Fibroblast of peridontal ligament (primary cell): ENCODE measurements around the gene CFTR.
"Not testable (repeated sequence)": the region's sequence is repeated elsewhere in the genome, so short reads cannot be mapped to it uniquely, and the experiment has no call there.

ENCODE experiments used
- DNase-seq: peaks from one replicate; pipeline ENCODE4 v3.0.0-alpha.2; 2010; ENCODE audit errors: extremely low read depth

CFTR gene

GRCh38 chr7:117479225-117480054 lies at the start of gene CFTR:
CFTR (plus strand) TSS chr7:117480025; CDS start chr7:117480095, 70 bp downstream.
- DNase-seq, result no peak

GRCh38 chr7:117435475-117436043 lies 44.3 kb upstream of the CFTR start:
- no peak for DNase-seq

- DNase-seq, result no peak
These were observed 35.2 kb upstream of the CFTR start for GRCh38 chr7:117444646-117445045.

GRCh38 chr7:117445206-117445605 lies 34.6 kb upstream of the CFTR start:
- DNase-seq, result no peak

GRCh38 chr7:117446220-117446815 lies 33.5 kb upstream of the CFTR start:
- DNase-seq, result no peak

DNA sequence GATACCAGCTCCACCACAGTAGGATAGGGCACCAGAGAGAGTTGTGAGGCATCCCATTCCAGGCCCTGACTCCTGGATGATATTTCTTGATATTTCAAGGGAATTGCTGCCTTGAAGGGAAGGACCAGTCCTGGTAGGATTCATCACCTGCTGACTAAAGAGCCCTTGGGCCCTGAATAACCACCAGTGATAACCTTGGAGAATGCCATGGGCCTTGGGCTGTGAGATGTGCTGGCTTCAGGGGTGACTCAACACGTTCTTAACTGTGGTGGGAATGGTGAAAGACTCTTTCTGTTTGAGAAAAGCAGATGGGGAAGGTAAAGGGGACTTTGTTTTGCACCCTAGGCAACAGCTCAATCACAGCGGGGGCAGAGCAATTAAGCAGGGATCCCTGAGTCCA lies 31.2 kb upstream of the CFTR start:
- no peak for DNase-seq

DNA sequence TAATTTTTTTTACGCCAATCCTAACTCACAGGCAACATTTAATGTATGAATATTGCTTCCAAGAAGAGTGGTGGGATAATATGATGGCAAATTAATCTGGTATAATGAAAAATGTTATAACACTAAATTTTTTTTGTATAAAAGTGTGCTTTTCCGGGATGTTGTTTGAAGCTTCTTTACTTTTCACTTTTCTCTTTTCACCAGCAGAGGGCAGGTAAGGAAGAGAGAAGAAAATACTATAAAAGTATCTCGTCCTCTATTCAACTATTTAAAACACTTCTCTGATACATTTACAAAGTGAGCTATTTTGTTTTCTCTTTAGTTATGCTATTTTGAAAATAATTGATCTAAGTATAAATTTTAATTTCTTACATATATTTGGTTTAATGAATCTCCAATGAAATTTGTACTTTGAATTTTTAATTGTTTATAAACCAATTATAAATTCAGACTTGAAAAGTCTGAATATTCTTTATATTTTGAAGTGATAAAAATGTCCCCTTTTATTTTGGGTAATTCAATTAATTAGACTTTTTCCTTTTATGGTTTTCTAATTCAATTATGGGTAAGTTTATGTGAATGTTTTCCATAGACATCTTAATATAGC lies 20.7 kb upstream of the CFTR start:
- DNase-seq, result peak; percentile 58

DNA sequence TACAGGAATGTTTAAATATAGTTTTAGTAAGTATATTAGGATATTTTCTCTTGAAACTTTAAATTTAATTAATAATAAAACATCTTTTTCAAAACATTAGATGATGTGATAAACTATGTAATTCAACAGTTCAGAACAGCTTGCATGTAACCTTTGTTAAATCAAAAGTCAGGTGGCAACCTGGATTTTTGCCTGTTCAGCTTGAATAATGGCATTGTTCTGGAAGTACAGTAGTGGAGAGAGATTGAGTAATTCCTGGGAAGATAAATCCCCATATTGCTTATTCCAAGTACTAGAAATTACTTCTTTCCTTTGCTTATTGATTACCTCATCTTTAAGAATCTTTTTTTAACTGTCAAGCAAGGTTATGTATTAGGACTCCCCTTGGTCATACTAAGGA lies 20.1 kb upstream of the CFTR start:
- DNase-seq, result no peak

DNA sequence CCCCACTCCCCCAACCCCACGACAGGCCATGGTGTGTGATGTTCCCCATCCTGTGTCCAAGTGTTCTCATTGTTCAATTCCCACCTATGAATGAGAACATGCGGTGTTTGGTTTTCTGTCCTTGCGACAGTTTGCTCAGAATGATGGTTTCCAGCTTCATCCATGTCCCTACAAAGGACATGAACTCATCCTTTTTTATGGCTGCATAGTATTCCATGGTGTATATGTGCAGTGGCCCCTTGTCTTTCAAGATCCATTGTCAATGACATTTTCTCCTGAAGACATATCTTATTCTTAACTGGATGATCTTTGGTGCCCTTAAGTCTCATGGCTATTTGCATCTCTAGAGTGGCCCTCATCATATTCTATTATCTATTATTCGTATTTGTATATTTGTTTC lies 19.0 kb upstream of the CFTR start:
- DNase-seq, result not testable (repeated sequence)

DNA sequence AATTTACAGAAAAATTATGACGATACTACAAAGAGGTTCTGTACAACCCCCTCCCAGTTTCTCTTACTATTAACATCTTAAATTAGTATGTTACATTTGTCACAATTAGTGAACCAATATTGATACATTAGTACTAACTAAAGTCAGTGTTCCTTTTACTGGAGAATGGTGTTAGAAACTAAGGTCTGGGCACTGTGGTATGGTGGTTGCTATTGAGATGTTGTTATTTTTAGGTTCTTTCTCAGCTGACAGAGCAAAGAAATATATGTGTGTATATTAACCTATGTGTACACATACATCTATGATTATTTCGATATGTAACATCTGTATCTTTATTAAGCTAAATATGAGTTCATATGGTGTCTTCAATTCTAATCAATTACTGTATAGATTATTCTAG lies 11.7 kb upstream of the CFTR start:
- DNase-seq, result no peak

GRCh38 chr7:117470777-117471176 lies 9.0 kb upstream of the CFTR start:
- DNase-seq, result no peak

DNA sequence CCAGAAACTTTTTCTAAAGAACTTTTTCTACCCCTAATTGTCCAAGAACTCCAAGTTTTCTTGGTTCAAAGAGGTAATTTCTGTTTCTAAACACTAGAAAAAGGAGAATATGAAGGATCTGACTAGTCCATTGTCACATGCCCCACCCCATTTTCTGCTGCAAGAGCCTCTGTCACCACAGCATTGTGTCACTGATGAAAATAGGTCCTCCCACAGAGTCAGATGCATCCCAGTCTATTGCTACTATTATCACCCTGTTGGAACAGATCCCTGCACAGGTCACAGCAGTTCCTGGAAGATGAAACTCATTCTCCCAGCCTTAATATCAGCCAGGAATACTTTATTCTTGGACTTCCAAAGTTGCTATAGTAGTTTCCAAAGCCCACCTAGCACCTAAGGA lies 7.5 kb upstream of the CFTR start:
- DNase-seq, result no peak

DNA sequence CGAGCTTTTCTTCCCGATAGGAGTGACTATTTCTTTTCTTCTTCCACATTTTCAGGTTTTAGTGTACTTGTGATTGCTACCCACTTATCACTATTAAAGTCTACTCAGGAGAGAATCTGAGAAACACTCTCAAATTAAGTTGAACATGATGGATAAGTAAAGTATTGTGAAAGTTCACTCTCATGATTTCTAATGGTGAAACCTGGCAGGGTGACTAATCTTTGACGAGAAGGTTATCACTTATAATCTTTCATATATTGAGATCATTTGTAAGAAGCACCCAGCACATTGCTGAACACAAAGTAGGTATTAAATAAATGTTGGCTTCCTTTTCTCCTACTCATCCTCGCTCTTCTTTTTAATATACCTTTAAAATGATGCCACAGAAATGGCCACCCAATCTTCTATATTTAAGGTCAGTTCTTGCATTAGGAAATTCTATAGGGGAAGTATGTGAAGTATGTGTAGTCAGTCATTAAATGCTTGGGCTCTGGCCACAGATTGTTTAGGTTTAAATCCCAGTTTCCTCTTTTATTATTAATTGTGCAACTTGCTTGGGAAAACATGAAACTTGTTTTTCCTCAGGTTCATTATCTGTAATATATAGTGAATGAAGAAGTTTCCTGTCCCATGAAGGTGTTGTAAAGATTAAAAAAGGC lies 3.1 kb upstream of the CFTR start:
- DNase-seq, result no peak

GRCh38 chr7:117478836-117479224 lies 995 bp upstream of the CFTR start:
- DNase-seq, result no peak

- no peak for DNase-seq
These were observed 184 bp downstream of the CFTR start for GRCh38 chr7:117480055-117480362.

GRCh38 chr7:117480978-117481377 lies 1.2 kb downstream of the CFTR start:
- no peak for DNase-seq

DNA sequence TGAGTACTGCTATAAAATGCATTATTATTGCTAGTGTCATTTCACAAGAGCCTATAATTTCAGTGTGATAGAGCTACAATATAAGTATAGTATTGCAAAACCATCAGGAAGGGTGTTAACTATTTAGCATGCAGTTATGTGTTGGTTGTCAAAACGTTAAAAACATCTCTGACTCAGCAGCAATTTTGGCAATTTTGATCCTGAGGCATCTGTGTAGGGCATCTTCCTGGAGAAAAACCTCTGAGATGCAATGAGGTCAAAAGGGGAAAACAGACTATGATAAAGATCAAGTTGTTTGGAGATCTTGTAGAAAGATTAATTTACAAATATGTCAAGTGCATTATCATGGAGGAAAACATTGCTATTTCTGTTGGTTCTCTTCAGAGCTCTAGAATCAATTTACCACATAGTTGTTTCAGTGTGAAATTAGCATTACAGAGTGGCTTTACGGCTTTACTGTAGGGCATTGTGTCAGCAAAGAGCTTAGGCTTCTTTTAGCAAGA lies 5.3 kb downstream of the CFTR start:
- no peak for DNase-seq

DNA sequence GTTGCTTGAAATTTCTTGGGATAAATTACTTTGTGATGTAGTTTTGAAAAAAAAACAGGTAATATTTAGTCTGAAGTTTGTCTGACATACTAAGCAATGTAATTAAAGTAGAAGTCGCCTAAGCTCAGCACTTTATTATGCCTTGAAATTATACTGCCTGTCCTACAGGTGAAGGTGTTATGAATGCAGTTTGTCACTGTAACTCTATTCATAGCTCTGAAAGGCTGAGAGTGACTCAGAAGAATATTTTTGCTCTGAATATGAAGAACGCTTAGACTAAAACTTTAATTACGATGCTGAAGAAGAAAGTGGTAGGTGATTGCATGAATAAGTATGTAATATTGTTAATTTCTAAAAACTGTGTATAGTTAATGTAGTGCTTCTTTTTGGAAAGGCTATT lies 9.2 kb downstream of the CFTR start:
- no peak for DNase-seq

DNA sequence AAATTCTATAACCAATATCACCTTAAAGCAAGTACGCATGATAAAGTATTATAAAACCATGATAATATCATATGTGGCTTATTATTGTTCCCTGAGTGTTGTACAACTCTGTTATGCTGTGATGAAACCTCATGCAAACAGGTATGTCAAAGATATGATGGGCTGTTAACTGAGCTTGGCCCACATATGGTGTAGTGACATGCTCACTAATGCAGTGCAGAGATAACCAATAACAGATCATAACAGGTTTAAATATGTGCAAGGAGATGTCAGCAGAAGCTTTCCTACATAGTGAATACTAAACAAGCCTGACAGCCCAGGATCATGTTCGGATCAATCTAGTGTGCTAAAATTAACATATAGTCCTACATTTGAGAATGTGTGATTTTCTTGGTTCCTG lies 9.6 kb downstream of the CFTR start:
- no peak for DNase-seq

DNA sequence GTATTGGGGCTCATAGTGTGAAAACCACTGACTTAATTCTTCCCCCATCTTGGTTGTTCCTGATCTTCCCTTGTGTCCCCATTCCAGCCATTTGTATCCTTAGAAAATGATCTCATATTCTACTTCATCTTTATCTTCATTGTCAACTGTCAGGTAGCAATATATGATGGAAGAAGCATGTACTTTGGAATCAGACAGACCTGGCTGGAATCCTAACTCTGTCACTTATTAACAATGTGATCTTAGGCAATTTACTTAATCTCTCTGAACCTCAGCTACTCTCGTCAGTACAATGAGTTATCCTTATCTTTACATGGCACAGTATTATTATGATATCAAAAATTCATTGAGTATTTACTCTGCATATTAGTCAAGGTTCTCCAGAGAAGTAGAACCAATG lies 10.1 kb downstream of the CFTR start:
- DNase-seq, result no peak

- no peak for DNase-seq
These were observed 12.8 kb downstream of the CFTR start for GRCh38 chr7:117492649-117493048.

- no peak for DNase-seq
These were observed 13.6 kb downstream of the CFTR start for GRCh38 chr7:117493460-117493859.
